Mesenchymal stem cell (in vitro differentiated cells and primary cell): Measurements from ENCODE around the gene TSPAN15.
A peak's percentile ranks its signal among the peaks of the same experiment; 100 is the strongest.

Experiments
- DNase-seq: peaks from one replicate; pipeline ENCODE4 v3.0.0-alpha.2; 2013
- H2AFZ ChIP-seq: one replicate; pipeline ENCODE4 v1.6.1; 2013; ENCODE audit warnings: low read depth, mild to moderate bottlenecking, control low read depth, inconsistent platforms, low read length, moderate library complexity
- H2AK5ac ChIP-seq: 2 replicates; pipeline ENCODE4 v1.6.1; 2013; ENCODE audit warnings: low read length, moderate library complexity, mild to moderate bottlenecking, inconsistent platforms; ENCODE audit not compliant: severe bottlenecking
- H2BK120ac ChIP-seq: one replicate; pipeline ENCODE4 v1.6.1; 2013; ENCODE audit warnings: low read depth, mild to moderate bottlenecking, inconsistent platforms, low read length, moderate library complexity
- H2BK12ac ChIP-seq, 2 experiments: one replicate each; pipeline ENCODE4 v1.6.1; 2013; ENCODE audit warnings: inconsistent platforms in 2 of 2, low read length in 2 of 2, mild to moderate bottlenecking in 2 of 2, moderate library complexity in 2 of 2, control low read depth in 1 of 2
- H2BK15ac ChIP-seq: one replicate; pipeline ENCODE4 v1.6.1; 2013; ENCODE audit warnings: mild to moderate bottlenecking, low read depth, inconsistent platforms; ENCODE audit not compliant: poor library complexity, severe bottlenecking
- H2BK5ac ChIP-seq: 2 replicates; pipeline ENCODE4 v1.6.1; 2013; ENCODE audit warnings: low read depth, mild to moderate bottlenecking, low read length, control low read depth, inconsistent platforms; ENCODE audit not compliant: poor library complexity, severe bottlenecking
- H3K14ac ChIP-seq, 2 experiments: one replicate each; pipeline ENCODE4 v1.6.1; 2013; ENCODE audit warnings: inconsistent platforms in 2 of 2, low read length in 2 of 2, control low read depth in 1 of 2, mild to moderate bottlenecking in 1 of 2, moderate library complexity in 1 of 2
- H3K18ac ChIP-seq, 2 experiments: one replicate each; pipeline ENCODE4 v1.6.1; 2013; ENCODE audit warnings: inconsistent platforms in 2 of 2, low read length in 2 of 2, control low read depth in 1 of 2, low read depth in 1 of 2, mild to moderate bottlenecking in 1 of 2
- H3K23ac ChIP-seq, 2 experiments: one replicate each; pipeline ENCODE4 v1.6.1; 2013; ENCODE audit warnings: inconsistent platforms in 2 of 2, low read length in 2 of 2, mild to moderate bottlenecking in 2 of 2, moderate library complexity in 2 of 2, control low read depth in 1 of 2
- H3K27ac ChIP-seq: 2 replicates; pipeline ENCODE4 v1.5.1; 2013; ENCODE audit warnings: mild to moderate bottlenecking, moderate library complexity, low read length, control low read depth, inconsistent platforms; ENCODE audit not compliant: poor library complexity, severe bottlenecking
- H3K27me3 ChIP-seq, 2 experiments: 2 replicates each; pipeline versions ENCODE4 v1.6.1 to v1.7.0; 2013; ENCODE audit warnings: low read length in 2 of 2, mild to moderate bottlenecking in 2 of 2, moderate library complexity in 2 of 2, control low read depth in 1 of 2, inconsistent platforms in 1 of 2; ENCODE audit not compliant: control insufficient read depth in 1 of 2, insufficient read depth in 1 of 2
- H3K36me3 ChIP-seq, 2 experiments: 2 replicates each; pipeline versions ENCODE4 v1.6.1 to v1.7.0; 2013; ENCODE audit warnings: low read length in 2 of 2, control low read depth in 1 of 2, inconsistent platforms in 1 of 2, low read depth in 1 of 2, mild to moderate bottlenecking in 1 of 2; ENCODE audit not compliant: insufficient read depth in 2 of 2, control insufficient read depth in 1 of 2
- H3K4ac ChIP-seq, 2 experiments: one replicate each; pipeline ENCODE4 v1.6.1; 2013; ENCODE audit warnings: inconsistent platforms in 2 of 2, low read length in 2 of 2, mild to moderate bottlenecking in 2 of 2, moderate library complexity in 2 of 2, control low read depth in 1 of 2, low read depth in 1 of 2
- H3K4me1 ChIP-seq: 2 replicates; pipeline ENCODE4 v1.6.1; 2013; ENCODE audit warnings: low read depth, low read length, control low read depth; ENCODE audit not compliant: control insufficient read depth, insufficient read depth
- H3K4me2 ChIP-seq: 2 replicates; pipeline ENCODE4 v1.6.1; 2013; ENCODE audit warnings: low read length, mild to moderate bottlenecking, inconsistent platforms; ENCODE audit not compliant: poor library complexity, severe bottlenecking
- H3K4me3 ChIP-seq, 2 experiments: 2 replicates each; pipeline versions ENCODE4 v1.5.1 to v1.7.0; 2013; ENCODE audit warnings: low read length in 2 of 2, mild to moderate bottlenecking in 2 of 2, control low read depth in 1 of 2, low read depth in 1 of 2; ENCODE audit not compliant: insufficient read depth in 1 of 2
- H3K79me1 ChIP-seq: replicated peaks from 2 replicates; pipeline ENCODE4 v1.6.1; 2013; ENCODE audit warnings: mild to moderate bottlenecking, control low read depth, low read length, inconsistent platforms; ENCODE audit not compliant: poor library complexity, severe bottlenecking
- H3K9ac ChIP-seq: 2 replicates; pipeline ENCODE4 v1.7.0; 2013; ENCODE audit warnings: mild to moderate bottlenecking, low read length, moderate library complexity
- H3K9me3 ChIP-seq: 2 replicates; pipeline ENCODE4 v1.7.0; 2013; ENCODE audit warnings: mild to moderate bottlenecking, low read length; ENCODE audit not compliant: control insufficient read depth
- H4K8ac ChIP-seq: one replicate; pipeline ENCODE4 v1.6.1; 2013; ENCODE audit warnings: inconsistent platforms, mild to moderate bottlenecking, low read length, moderate library complexity
- H4K91ac ChIP-seq: one replicate; pipeline ENCODE4 v1.6.1; 2013; ENCODE audit warnings: mild to moderate bottlenecking, low read length, inconsistent platforms
- WGBS: methylation state at CpG from one replicate; pipeline ENCODE4 v1.1.7; 2013; ENCODE audit warnings: mixed read lengths; 5-methylcytosine and 5-hydroxymethylcytosine counted together

The TSPAN15 gene

DNA sequence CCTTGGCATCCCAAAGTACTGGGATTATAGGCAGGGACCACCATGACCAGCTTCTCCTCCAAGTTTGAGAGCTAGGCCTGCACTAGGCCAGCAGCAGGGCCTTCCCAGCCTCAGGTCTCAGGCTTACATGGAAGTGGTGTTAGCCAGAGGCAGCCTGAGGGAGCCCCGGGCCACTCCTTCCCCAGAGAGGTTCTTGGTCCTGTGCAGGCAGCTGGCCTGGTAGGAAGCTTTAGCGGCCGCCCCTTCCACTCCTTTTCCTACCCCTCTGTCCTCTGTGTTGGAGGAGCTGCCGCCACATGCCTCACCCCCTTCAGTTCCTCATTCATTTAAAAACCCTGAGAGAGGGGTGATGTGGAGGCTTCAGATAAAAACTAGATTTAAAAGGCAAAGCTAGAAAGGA lies 40.3 kb downstream of the TSPAN15 start:
- no peak overlapping the region for H4K91ac ChIP-seq
- no peak overlapping the region for H3K4ac ChIP-seq
- no peak overlapping the region for H2BK5ac ChIP-seq
- H2BK15ac ChIP-seq = no peak overlapping the region
- no peaks in the 10 kb centered on the region for H3K36me3 ChIP-seq
- no peak overlapping the region for H2AK5ac ChIP-seq
- H3K4me3 ChIP-seq = no peak overlapping the region
- no peak overlapping the region for H4K8ac ChIP-seq
- no peak overlapping the region for H3K27ac ChIP-seq
- H3K23ac ChIP-seq = no peak overlapping the region
- H3K4me2 ChIP-seq = no peak overlapping the region
- H3K27me3 ChIP-seq = peaks cover 0 to 8% of the 10 kb centered on the region in 2 experiments
- H2BK12ac ChIP-seq = no peak overlapping the region
- DNase-seq = no peak
- WGBS = 88% methylated on average over 1 of the region's 4 CpGs
- peaks cover 2% of the 10 kb centered on the region for H3K4me1 ChIP-seq
- no peak overlapping the region for H3K14ac ChIP-seq
- no peak overlapping the region for H3K18ac ChIP-seq
- H3K9me3 ChIP-seq = peaks cover 14% of the 10 kb centered on the region
- no peaks in the 10 kb centered on the region for H3K79me1 ChIP-seq
- no peak overlapping the region for H2BK120ac ChIP-seq
- no peak overlapping the region for H3K9ac ChIP-seq
- H2AFZ ChIP-seq = no peak overlapping the region

DNA sequence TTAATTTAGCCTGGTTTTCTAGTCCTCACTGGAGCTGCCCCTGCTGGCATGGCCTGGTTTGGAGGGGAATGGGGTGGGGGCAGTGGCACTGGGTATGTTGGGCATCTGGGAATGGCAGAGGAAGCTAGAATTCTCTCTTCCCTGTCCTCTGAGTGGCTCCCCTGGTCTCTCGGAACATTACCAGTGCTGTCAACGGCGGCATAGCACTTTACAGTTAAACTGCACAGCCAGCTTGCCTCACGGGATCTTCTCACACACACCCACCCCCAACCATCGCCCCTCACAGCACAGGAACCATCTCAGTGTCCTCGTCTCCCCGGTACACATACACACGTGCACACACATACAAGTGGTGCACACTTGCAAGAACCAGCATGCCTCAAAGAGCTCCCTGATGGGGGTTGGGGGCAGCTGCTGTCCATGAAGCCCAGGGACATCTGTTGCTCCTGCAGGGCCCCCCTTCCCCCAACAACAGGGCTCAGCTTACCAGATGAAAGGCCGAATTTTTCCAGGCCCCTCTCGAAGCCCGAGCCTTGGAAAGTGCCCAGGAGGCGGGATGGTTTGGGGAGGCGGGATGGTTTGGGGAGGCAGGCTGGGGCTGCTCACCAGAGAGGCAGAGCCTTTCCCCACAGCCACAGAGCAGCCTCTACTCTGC lies 41.0 kb downstream of the TSPAN15 start:
- 78% methylated on average over 8 of the region's 13 CpGs for WGBS
- H2AK5ac ChIP-seq = no peak overlapping the region
- H2BK5ac ChIP-seq = no peak overlapping the region
- H2BK12ac ChIP-seq = no peak overlapping the region
- peaks cover 14% of the 10 kb centered on the region for H3K9me3 ChIP-seq
- H3K14ac ChIP-seq = peak overlapping the region in 1 of 2 experiments; percentile 2
- H2AFZ ChIP-seq = no peak overlapping the region
- peaks cover 2% of the 10 kb centered on the region for H3K4me1 ChIP-seq
- H3K27ac ChIP-seq = no peak overlapping the region
- no peak overlapping the region for H3K23ac ChIP-seq
- no peak overlapping the region for H2BK120ac ChIP-seq
- no peak overlapping the region for H3K9ac ChIP-seq
- H3K4ac ChIP-seq = no peak overlapping the region
- H4K8ac ChIP-seq = no peak overlapping the region
- H3K27me3 ChIP-seq = peaks cover 0 to 8% of the 10 kb centered on the region in 2 experiments
- H3K79me1 ChIP-seq = no peaks in the 10 kb centered on the region
- H3K36me3 ChIP-seq = no peaks in the 10 kb centered on the region
- no peak overlapping the region for H3K4me3 ChIP-seq
- DNase-seq = no peak
- peak overlapping the region; percentile 53 for H4K91ac ChIP-seq
- H2BK15ac ChIP-seq = no peak overlapping the region
- H3K18ac ChIP-seq = no peak overlapping the region
- no peak overlapping the region for H3K4me2 ChIP-seq

GRCh38 chr10:69492746-69493462 lies 41.6 kb downstream of the TSPAN15 start:
- no peak overlapping the region for H3K4ac ChIP-seq
- H2BK120ac ChIP-seq = peak overlapping the region; percentile 29
- H4K91ac ChIP-seq = peak overlapping the region; percentile 11
- peaks cover 14% of the 10 kb centered on the region for H3K9me3 ChIP-seq
- H3K18ac ChIP-seq = no peak overlapping the region
- H2AFZ ChIP-seq = no peak overlapping the region
- H3K36me3 ChIP-seq = no peaks in the 10 kb centered on the region
- no peak overlapping the region for H4K8ac ChIP-seq
- H3K4me2 ChIP-seq = no peak overlapping the region
- peaks cover 0 to 10% of the 10 kb centered on the region in 2 experiments for H3K27me3 ChIP-seq
- WGBS = 78% methylated on average over 12 of the region's 12 CpGs
- H3K79me1 ChIP-seq = no peaks in the 10 kb centered on the region
- no peak overlapping the region for H2BK15ac ChIP-seq
- H3K23ac ChIP-seq = no peak overlapping the region
- no peak overlapping the region for H2AK5ac ChIP-seq
- no peak overlapping the region for H3K4me3 ChIP-seq
- H3K9ac ChIP-seq = no peak overlapping the region
- H2BK12ac ChIP-seq = no peak overlapping the region
- peak overlapping the region in 1 of 2 experiments; percentile 80 for H3K14ac ChIP-seq
- peaks cover 2% of the 10 kb centered on the region for H3K4me1 ChIP-seq
- DNase-seq = no peak
- H2BK5ac ChIP-seq = no peak overlapping the region
- no peak overlapping the region for H3K27ac ChIP-seq
